ENCODE results near the gene CDH13.

Gene CDH13

GRCh38 chr16:82845116-82845515, 218.3 kb downstream of the CDH13 start:
- DNase-seq (ENCODE audit: low read depth) = no peak

DNA sequence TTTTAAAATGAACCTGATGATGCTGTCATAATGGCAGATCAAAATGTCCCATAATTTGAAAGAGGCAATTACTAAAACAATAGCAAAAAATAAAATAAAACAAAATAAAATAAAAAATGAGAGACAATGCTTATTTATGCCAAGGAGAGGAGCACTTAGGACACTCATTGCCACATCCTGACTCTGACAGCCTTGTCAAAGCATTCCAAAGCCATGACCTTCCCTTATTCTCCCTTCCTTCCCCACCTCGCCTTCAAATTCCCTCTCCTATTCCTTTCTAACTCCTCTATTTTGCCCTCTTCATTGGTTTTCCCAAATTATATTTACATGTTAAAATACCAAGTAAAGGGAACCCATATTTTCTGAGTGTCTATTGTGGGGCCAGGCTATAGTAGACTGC, 220.0 kb downstream of the CDH13 start:
- DNase-seq (ENCODE audit: low read depth) = no peak

GRCh38 chr16:82848013-82848412, 221.2 kb downstream of the CDH13 start:
- DNase-seq (ENCODE audit: low read depth) = no peak

DNA sequence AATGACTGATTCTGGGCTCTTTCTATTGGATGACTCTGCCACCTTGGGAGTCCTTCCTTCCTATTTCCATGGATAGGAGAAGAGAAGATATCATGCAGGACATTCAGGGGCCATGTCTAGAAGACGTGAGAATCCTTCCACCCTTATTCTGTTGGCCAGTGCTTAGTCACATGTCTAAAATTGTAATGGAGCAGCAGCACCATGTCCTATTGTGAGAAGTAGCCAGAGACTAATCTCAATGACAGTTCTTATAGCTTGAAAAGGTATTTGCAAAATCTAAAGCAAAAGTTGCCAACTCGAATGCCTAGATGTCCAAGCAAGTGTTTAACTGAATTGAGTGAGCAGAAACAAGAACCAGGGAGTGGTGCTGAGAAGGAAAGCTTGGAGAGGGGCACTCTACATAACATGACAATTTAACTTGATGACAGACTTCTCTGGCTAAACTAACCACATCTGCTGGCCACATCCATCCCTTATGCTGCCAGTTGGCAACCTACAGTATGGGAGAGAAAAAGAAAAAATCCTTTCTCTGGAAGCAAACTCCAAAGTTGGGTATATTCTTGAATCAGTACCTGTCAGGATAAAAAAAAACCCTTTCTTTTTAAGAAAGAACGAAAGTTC, 225.7 kb downstream of the CDH13 start:
- no peak for DNase-seq (ENCODE audit: low read depth)

GRCh38 chr16:82855471-82855870, 228.7 kb downstream of the CDH13 start:
- DNase-seq (ENCODE audit: low read depth) = no peak

- no peak for DNase-seq (ENCODE audit: low read depth)
These were observed 231.1 kb downstream of the CDH13 start for GRCh38 chr16:82857693-82858365.

DNA sequence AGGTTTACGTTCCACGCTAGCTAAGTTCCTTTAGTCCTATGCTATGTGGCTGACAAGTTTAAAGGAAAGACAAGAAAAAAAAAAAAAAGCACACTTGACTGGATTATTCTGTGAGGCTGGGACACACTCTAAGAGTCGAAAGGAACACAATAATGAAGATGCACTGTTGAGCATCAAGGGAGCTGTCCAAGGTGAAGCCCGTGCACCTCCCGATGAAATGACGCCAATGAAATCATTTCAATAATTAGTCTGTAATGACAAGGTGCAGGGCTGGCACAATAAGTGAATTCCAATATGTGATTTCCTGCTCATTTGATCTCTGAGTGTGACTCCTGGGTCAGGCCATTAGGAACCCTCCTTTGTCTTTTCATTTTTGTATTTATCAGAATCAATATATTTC, 232.9 kb downstream of the CDH13 start:
- DNase-seq (ENCODE audit: low read depth) = no peak

DNA sequence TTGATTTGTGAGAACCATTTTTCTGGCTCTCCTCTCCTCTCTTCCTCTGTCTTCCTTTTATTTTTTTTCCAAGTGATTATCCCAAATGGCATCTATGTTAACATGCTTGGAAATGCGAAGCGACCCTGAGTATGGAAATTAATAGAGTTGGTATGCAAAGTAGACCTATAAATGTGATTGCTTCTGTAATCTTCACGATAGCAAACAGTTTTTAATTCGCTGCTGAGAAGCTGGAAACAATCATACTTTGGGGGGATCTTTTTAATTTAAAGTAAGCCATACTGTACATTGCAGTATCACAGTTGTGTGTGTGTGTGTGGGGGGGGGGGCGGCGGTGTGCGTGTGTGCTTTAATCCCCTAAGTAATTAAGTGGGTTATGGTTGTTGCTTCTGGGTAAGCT, 233.3 kb downstream of the CDH13 start:
- DNase-seq (ENCODE audit: low read depth) = no peak

DNA sequence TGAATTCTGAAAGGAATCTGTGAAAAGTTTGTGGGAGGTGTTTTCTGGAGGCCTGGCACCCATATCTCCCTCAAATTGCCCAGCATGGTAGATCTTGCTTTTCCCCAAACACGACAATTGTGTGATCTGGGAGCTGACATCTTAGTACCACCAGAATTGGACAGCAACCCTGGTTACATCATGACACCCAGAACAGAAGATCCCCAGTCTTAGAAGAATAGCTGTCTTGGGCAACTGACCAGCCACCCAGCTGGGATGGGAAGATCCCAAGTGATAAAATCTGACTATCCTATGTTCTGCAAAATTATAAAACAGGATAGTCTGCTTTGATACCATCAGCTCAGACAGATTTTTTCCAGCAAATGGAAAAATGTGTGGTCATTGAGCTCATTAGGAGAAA, 235.3 kb downstream of the CDH13 start:
- no peak for DNase-seq (ENCODE audit: low read depth)

DNA sequence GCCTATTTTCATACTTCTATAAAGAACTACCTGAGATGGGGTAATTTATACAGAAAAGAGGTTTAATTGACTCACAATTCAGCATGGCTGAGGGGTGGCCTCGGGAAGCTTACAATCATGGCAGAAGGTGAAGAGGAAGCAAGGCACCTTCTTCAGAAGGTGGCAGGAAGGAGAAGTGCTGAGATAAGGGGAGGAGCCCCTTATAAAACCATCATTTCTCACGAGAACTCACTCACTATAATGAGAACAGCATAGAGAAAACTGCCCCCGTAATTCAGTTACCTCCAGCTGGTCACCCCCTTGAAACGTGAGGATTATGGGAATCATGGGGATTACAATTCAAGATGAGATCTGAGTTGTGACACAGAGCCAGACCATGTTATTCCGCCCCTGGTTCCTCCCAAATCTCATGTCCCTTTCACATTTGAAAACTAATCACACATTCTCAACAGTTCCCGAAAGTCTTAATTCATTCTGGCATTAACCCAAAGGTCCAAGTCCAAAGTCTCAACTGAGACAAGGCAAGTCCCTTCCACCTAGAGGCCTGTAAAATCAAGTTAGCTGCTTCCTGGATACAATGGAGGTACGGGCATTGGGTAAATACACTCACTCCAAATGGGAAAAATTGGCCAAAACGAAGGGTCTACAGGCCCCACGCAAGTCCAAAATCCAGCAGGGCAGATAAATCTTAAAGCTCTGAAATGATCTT, 237.7 kb downstream of the CDH13 start:
- no peak for DNase-seq (ENCODE audit: low read depth)

- DNase-seq (ENCODE audit: low read depth) = no peak
These were observed 238.6 kb downstream of the CDH13 start for GRCh38 chr16:82865412-82865811.

DNA sequence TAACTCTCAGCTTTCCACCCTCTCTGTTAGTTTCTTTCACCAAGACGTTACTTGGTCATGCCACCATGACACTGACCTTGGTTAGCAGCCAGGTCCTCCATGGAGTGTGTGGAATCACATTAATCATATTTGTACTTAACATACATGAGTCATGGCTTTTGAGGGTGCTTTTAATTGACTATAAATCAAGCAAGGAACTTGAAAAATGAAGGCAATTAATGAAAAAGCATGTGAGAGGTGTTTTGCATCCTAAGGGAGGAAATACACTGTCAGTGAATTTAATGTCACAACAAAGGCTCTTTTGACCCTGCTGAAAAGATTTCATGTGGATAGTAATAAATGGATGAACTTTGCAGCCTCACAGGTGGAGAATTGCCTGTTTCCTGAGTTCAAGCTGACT, 240.7 kb downstream of the CDH13 start:
- no peak for DNase-seq (ENCODE audit: low read depth)

GRCh38 chr16:82874271-82874670, 247.5 kb downstream of the CDH13 start:
- no peak for DNase-seq (ENCODE audit: low read depth)

DNA sequence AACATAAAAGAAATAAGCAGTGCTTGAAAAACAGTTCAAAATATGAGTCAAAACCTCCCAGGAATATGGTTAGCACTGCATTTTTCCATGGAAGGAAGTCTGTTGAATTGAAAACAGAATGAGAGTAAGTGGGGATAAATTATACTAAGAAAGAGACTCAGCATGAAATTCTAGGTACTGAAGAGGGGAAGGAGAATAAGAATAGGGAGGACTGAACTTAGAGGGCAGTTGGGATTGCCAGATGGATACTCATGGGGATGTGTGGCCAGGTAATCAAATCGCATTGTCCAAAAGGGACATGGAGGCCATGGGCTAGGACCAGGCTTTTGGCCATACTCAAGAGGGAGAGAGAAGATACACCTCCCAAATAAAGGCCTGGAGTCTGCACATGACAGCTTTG, 247.9 kb downstream of the CDH13 start:
- no peak for DNase-seq (ENCODE audit: low read depth)

DNA sequence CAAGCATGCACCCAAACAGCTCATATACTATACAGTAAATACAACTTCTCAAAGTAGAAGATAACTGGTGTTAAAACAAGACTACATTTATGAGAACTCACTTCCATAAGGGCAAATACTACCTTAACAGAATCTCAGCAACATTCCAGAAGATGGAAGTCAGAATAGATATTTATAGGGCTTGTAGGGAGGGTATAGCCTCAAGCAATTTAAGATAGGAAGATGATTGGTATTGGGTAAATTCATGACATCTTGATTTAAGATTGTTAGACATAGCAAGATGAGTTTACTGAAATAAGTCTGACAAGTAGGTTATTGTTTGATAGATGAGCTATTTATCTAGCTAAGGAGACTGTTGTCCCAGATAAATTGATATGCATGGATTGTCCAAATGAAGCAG, 250.2 kb downstream of the CDH13 start:
- no peak for DNase-seq (ENCODE audit: low read depth)

- no peak for DNase-seq (ENCODE audit: low read depth)
These were observed 251.7 kb downstream of the CDH13 start for GRCh38 chr16:82878466-82878865.

DNA sequence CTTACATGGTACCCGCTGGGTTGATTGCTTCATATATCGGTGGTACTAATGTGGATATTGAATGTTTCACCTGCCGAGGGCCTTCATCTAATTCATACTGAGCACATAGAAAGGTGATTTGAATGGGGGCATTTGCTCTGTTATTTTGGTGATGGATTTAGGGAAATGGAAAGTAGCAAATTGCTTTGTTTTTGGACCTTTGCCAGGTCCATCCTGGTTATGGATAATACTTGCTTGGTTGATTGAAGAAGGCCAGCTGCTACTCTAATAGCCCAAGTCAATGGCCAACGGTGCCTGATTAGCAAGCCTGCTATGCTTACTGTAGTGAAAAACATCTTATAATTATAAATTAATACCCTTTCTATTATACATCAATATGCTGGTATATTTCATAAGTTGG, 253.6 kb downstream of the CDH13 start:
- no peak for DNase-seq (ENCODE audit: low read depth)

DNA sequence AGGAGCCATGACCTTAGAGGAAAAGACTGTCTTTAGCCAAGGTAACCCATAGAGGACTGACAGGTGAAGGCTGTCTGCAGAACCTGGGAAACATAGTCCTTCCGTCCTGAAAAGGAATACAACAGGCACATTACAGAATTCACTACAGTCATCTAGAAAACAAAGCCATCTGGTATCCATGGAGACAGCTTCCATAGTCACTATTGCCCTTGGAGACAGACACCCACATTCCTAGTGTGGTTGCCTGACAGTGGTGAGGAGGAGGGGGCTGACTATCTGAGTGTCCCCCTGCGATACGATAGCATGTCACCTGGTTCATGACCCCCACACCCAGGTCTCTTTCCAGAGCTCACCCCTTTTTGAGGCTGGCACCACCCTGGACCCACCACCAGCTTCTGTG, 254.7 kb downstream of the CDH13 start:
- DNase-seq (ENCODE audit: low read depth) = no peak

GRCh38 chr16:82882226-82882625, 255.5 kb downstream of the CDH13 start:
- DNase-seq (ENCODE audit: low read depth) = no peak

DNA sequence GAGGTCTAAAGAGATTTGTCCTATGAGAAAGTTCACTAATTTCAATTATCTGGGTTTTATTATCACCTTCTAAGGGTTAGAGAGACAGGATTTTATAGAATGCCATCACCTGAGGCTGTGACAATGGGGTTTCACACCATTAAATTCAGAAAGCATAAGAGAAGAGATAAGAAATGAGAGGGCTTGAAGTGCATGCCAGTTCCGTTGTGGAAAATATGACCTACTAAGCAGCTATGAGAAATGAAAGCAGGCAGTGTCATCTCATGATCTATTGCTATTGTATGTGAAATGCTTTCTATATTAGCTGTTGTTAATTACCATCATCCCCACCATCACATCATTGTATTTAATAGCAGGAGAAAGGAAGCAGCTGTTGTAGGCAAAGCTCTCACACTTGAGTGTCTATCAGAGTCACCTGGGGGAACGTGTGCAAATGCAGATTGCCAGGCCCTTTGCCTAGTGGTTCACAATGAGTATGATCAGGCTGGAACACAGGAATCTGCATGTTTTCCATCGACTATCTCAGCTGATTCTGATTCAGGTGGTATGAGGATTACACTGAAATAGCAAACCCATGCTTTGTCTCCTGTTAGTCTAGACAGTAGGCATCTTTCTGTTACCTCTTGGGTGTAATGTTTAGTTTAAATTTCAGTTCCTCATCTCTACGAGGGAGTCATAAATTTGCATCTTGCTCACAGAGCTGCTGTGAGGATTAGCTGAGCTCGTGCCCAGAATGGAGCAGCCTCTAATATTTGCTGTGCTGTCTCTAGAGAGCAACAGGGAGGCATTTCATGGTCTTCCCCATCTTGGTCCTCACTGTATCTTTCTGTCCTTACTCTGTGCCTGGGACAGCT, 256.4 kb downstream of the CDH13 start:
- no peak for DNase-seq (ENCODE audit: low read depth)

DNA sequence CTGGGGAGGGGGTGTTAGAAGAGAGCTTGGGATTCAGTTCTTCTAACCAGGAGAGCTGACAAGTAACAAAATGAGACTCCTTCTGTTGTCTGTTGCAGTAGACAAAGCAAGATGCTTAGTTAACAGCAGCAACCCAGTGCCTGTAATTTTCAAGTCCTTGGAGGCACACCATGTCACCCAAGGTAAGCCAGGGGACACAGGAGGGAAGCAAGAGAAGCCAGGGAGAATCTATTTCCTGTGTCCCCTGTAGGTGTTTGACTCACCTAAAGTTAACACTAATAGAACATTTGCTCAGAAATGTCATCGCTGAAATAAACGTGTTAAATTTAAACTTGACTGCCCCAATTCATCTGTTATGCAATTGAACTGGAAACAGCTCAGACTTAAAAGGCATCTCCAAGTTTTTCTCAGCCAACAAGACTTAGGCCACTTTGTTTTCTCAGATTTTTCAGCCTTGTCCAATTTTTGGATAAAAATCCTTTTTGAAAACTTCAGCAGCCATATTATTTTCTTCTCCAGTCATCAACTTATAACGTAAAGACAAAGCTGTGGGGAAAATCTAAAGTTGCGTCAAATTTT, 257.6 kb downstream of the CDH13 start:
- DNase-seq (ENCODE audit: low read depth) = no peak

- no peak for DNase-seq (ENCODE audit: low read depth)
These were observed 259.4 kb downstream of the CDH13 start for GRCh38 chr16:82886146-82886545.

All from stimulated activated CD4-positive, alpha-beta T cell treated with anti-CD3 and anti-CD28 coated beads, Interleukin-2, amount 100 ng/mL, for 4 hours (primary cell).